ENCODE data around the gene SLC9A9.

SLC9A9 gene

DNA sequence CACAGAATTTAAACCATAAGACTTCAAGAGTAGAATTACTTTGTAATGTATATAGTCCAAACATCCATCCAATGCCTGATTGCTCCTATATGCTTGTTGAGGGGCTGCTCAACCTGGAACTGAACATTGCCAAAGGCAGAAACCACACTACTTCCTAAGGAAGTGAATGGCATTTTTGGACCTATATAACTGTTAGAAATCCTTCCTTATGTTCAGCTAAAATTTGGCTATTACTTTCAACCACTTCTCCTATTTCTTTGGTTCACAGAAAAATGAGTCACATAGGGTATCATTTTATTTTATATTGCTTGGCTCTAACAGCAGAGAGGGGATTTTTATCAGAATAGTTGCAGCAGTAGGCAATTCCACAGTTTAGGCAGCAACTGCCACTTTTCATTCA is 342.1 kb downstream of the SLC9A9 start:
- no peak for DNase-seq (ENCODE audit: low read depth)

DNA sequence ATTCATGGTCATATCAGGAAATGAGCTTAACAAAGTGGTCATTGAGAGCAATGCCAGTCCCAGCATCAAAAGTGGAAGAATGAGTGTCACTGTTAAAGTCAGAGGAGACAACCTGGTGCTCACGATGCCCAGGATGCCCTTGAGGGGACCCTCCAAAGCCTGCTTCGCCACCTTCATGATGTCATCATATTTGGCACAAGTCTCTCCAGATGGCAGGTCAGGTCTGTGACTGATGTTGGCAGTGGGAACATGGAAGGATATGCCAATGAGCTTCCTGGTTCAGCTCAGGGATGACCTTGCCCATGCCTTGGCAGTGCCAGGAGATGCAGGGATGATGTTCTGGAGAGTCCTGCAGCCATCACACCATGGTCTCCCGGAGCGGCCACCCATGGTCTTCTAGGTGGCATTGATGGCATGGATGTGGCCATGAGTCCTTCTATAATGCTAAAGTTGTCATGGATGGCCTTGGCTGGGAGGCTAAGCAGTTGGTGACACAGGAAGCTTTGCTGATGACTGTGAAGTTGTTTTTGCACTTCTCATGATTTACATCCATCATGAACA is 344.9 kb downstream of the SLC9A9 start:
- no peak for DNase-seq (ENCODE audit: low read depth)

DNA sequence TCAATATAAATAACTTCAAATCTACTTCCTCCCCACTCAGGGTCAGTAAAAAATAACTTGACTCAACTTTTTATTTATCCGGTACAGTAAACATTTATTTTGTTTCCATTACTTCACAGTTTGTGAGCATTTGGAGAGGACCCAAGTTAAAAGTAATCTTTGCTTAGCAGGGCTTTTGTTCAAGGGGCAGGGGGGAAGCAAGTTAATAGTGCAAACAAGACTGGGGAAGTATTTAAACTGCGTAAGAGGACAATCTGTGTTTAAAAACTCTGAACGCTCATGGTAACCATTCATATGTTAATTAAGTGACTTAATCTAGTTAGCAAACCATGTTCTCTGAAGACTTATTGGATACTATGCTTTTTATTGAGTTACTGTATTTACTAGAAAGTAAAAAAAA is 346.2 kb downstream of the SLC9A9 start:
- no peak for DNase-seq (ENCODE audit: low read depth)

DNA sequence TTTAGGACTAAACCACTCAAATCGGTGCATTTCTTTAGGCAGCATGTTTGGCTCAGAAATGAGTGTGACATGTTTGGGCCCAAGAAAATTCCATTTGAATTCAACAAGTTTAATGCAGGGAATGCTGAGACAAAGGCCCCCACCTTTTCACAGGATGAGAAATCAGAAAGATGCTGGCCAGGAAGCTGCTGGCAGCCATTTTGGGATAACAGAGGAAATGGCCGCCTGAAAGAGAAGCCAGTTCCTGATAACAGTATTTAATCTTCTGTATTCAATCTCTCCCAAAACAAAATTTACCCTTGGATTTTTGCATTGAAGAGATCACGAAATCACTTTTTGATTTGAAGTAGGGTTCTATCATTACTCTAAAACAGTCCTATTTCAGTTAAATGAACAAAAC is 350.9 kb downstream of the SLC9A9 start:
- no peak for DNase-seq (ENCODE audit: low read depth)

DNA sequence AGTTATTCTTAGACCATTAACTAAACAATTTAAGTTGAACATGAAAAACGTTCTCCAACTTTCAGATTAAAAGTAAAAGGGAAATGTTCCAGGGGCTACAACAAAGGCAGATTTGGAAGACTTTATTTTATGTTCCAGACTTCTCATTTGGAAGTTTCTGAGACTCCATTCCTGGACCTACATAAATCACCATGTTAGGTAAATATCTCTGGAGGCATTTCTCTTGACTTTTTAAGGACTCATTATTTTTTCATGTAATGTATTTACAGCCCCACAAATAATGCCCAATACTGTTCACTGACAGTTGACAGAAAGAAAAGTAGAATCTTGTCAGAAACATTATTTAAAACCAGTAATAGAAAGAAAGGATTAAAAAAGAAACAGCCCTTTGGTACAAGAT is 352.1 kb downstream of the SLC9A9 start:
- DNase-seq (ENCODE audit: low read depth): no peak

DNA sequence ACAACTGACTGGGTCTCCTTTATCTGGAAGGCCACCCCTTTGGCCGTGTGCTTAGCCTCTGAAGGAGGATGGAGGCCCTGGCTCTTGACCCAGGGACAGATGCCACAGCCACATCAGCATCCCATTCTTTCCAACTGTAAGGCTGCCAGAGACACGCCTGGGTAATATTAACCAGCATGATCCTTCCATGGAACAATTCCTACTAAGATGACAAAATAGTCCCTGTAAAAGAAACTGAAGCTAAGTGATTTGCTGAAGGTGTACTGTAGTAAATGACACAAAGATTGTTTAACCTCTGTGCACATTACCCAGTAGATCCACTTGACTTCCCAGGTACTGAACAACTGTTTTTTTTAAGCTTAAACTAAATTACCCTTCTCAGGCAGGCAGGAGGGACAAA is 352.7 kb downstream of the SLC9A9 start:
- DNase-seq (ENCODE audit: low read depth): no peak

DNA sequence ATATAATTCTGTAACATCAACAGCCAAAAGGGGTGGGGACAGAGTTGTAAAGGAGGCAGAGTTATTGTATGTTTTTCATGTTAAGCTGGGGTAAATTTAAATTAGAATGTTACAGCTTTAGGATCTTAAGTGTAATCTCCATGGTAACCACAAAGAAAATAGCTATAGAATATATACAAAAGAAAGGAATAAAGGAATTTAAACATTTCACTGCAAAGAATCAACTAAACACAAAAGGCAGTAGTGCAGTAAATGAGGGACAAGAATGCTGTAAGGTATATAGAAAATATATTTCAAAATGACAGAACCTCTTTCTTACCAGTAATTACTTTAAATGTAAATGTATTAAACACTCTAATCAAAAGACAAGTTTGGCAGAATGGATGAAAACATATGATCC is 361.7 kb downstream of the SLC9A9 start:
- no peak for DNase-seq (ENCODE audit: low read depth)

GRCh38 chr3:143484846-143485512 is 363.3 kb downstream of the SLC9A9 start:
- DNase-seq (ENCODE audit: low read depth): no peak

DNA sequence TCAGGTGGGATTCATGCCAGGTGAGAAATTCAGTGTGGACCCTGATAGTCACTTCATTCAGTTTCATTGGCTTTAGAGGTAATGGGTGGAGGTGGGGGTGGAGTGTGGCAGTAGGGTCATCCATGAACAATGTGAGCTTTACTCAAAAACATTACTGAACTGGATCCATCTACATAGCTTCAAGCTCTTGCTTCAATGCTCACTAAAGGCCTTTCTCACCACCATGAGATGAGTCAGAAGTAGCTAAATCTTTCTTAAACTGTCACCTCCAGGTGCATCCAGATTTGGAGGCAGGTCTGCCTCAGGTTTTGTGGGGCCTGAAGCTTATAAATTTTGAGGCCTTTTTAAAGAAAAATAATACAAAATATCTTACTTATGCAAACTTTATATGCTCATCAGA is 365.1 kb downstream of the SLC9A9 start:
- DNase-seq (ENCODE audit: low read depth): no peak

GRCh38 chr3:143482106-143483088 is 365.9 kb downstream of the SLC9A9 start:
- no peak for DNase-seq (ENCODE audit: low read depth)

- DNase-seq (ENCODE audit: low read depth): no peak
Observed at GRCh38 chr3:143480344-143480743, 367.9 kb downstream of the SLC9A9 start.

- DNase-seq (ENCODE audit: low read depth): no peak
Observed at GRCh38 chr3:143479727-143480126, 368.5 kb downstream of the SLC9A9 start.

DNA sequence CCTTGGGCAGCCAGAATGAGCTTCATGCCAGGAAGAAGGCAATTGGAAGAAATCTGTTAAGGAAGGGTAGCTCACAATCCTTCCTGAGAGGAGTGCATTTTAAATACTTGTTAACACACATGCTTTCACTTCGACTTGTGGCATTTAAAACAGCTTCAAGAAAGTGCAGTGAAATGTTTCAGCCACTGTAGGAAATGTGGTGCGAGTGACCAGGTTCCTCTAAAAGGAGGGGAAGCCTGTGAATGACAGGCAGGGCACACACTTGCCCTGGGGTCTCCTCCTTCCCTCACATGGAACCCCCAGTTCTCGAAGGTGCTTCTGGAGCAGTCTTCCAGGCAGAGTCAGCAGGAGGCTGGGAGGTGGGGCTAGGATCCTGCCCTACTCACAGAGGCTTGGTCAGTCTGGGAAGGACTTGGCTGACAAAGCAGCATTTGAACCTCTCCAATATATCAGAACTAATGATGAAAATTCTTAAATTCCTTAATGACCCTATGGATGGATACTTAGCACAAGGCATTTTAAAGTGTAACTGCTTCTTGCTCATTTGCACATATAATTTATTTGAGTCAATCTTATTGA is 370.1 kb downstream of the SLC9A9 start:
- DNase-seq (ENCODE audit: low read depth): no peak

DNA sequence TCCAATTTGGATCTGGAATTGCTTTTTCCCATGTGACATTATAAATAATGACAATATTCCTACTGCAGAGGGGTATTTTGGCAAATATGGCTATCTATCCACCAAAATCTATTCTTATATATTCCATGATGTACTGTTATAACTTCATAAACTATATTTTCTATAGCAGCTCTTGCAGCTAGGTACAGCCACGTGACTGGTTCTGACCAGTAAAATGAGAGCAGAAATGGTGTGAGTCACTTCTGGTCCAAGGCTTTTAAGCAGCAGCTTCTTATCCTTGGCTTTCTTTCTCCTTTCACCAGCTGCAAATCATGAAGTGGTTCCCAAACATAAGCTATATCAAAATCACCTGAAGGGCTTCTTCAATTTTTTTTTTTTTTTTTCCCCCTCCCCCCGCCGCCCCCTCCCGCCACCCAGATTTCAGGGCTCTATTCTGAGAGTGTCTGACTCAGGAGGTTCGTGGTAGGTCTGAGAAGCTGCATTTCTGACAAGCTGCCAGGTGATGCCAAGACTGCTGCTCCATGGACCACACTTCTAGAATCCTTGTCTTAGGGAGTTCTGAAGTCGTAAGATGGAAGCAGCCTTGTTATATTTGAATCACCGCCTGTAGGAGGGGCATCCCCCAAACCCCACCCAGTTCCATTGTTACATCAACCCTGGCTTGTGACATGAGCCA is 371.2 kb downstream of the SLC9A9 start:
- no peak for DNase-seq (ENCODE audit: low read depth)

DNA sequence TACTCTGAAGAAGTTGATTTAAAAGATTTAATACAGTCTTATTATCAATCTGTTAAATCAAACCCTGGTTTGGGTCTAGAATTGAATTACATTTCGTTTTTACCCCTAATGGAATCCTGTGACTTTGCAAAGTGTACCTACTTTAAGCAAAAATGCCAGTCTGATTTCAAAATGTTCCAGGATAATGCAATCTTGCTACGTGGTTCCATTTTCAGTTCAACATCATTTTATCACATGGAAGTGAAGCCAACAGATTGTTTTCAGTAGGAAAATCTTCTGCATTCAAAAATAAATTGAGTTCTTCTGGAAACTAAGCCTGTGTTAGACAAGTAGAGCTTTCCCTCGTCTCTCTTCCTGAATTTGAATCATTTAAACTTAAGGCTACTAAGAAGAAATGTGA is 372.3 kb downstream of the SLC9A9 start:
- DNase-seq (ENCODE audit: low read depth): no peak

DNA sequence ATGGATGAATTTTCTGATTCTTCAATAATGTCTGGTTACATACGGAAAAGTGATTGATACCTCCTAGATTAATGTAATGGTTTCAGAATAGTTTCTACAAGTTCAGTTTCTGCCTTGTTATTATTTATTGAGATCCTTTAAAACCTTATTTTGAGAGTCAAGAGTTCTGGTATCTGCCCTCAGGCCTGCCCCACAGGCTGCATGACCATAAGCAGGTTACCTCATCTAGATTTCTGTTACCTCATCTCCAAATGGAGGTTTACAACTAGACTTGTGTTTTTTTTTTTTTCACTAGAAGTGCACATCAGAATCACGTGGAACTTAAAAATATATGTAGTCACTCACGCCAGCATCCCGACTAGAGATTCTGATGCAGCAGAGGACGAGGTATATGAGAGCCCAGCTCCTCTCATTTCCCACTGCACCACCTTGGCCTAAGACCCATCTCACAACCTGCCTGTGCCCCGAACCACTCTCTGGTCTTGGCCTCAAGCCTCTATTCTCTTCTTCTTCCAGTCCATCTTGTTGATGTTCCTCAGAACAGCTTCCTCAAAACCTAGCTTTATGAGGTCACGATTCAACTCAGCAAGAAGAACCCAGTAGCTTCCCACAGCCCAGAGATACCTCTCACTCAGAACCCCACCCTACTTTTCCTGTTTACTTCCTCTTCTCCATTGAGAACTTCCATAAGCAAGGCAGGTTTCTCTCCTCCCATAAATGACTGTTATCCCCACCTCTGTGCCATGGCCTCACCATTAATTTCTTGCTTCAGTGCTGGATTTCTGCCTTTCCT is 375.3 kb downstream of the SLC9A9 start:
- DNase-seq (ENCODE audit: low read depth): no peak

GRCh38 chr3:143471705-143472104 is 376.6 kb downstream of the SLC9A9 start:
- DNase-seq (ENCODE audit: low read depth): no peak

GRCh38 chr3:143469159-143469558 is 379.1 kb downstream of the SLC9A9 start:
- no peak for DNase-seq (ENCODE audit: low read depth)

DNA sequence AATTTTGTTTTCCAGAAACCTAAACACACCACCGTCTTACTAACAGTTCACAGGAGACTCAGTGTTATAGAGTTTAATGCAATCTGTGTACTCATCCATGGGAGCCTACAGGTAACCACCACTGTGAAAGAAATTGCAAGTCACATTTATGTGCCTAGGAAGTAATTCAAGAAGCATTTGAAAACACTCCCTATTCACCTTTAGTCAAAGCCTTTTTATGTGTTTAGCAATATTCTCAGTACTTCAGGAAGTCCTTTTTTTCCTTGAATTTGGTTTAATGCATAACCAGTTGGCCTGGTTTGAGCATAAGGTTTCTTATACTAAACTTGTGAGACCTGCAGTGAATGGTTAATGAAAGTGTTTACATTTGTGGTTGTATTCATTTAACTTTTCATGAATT is 382.6 kb downstream of the SLC9A9 start:
- no peak for DNase-seq (ENCODE audit: low read depth)

DNA sequence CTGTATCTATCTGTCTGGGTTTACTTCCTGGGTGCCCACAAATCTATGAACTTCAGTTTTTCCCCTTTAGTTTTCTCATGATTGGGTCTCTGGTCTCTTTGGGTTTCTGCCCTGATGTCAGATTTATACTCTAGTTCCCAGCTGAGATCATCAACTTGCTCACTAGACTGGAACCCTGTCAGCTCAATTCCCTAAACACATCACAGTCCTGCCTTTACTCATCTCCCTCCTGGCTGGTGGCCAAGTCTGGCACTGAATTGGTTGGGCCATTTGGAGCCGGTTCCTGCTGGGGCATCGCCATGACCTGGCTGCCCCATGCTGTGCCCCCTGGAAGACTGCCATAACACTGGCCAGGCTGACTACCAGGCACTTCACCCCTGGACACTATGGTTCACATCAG is 383.4 kb downstream of the SLC9A9 start:
- no peak for DNase-seq (ENCODE audit: low read depth)

DNA sequence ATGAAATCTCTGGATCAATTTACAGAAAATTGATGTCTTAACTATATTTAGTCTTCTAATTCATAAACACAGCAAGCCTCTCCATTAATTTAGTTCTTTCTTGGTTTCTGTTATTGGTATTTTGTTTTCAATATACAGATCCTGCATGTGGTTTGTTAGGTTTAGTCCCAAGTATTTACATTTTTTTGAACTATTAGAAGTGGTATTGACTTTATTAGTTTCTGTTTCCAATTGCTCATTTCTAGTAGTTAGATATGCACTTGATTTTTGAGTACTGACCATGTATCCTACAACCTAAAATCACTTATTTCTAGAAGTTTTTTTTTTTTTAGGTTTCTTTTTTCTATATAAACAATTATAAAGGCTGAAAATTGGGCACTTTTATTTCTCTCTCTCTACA is 392.8 kb downstream of the SLC9A9 start:
- DNase-seq (ENCODE audit: low read depth): no peak

All from T-helper 22 cell (primary cell).